Cardiac atrium fibroblast (primary cell): ENCODE data around the gene C16orf82. TPM values are rescaled to one million over a fixed set of nuclear protein-coding genes. Genes with fewer than 3 reads are reported as not detected.

ENCODE experiments used
- total RNA-seq: library from RNA; depleted of rRNA; stranded (reverse); fragments of >200 nt; gene quantifications from 2 replicates; pipeline ENCODE4 v1.2.3, GENCODE V29; 2015

Gene C16orf82
- total RNA-seq, result not detected in 2 replicates

DNA sequence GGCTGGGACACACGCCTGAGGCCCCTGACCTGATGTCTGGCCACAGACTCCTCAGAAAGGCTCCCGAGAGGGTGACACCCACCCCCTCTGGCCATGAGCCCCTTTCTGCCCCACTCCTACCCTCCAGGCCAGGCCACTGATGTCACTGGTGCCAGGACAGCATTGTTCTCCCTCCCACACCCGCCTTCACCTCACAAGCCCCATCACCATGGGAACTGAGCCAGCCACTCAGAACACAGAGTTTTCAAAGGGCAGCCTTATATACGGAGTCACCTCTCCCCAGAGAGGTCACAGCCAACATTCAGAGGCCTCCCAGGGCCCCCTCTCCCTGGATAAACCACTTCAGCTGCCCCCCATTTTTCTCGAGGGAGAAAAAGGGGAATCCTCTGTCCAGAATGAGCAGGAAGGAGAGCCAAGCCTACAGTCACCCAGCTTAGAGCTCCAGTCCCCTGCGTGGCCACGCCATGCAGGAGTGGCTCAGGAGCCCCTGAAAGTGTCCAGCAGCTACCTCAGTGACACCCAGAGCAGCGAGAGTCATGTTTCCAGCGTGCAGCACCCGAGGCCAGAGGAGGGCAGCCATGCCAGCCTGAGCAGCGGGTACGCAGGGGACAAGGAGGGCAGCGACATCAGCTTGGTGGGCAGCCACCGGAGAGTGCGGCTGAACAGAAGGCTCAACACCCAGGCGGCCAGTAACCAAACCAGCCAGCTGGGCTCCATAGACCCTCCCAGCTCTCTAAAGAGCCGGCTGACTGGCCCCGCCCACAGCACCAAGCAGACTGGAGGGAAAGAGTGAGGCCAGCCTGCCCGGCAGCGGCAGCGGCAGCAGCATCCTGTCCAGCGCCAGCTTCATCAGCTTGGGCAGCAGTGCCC lies at the start of gene C16orf82:
Gene C16orf82 (plus strand): TSS at position 260 of the 870 bp plus-strand sequence.

Other genes with a start within 250 kb of the C16orf82 start
- gene KDM8, start 136.6 kb downstream of the C16orf82 start, total RNA-seq, result 2.3 and 3.9 TPM in 2 replicates
- gene NSMCE1, start 201.8 kb downstream of the C16orf82 start, total RNA-seq, result 48.0 and 87.2 TPM in 2 replicates
- 90.4 and 103 TPM in 2 replicates for gene IL4R, start 247.0 kb downstream of the C16orf82 start, total RNA-seq